ENCODE results near the gene TRPC3.

- TF ChIP-seq EZH2 (IDR thresholded peaks at IDR 0.05) (no peak), CTCF (IDR thresholded peaks at IDR 0.05) (no peak), EZH2phosphoT487 (IDR thresholded peaks at IDR 0.05) (no peak)
Measured at GRCh38 chr4:121957266-121957665, 5.4 kb upstream of the TRPC3 start.
